ENCODE results near the gene SETX. TPM values are rescaled to one million over a fixed set of nuclear protein-coding genes. Genes with fewer than 3 reads are reported as not detected.

Gene SETX
- total RNA-seq, 2 donors from 2014 or later, result 51.8 to 69.0 TPM

DNA sequence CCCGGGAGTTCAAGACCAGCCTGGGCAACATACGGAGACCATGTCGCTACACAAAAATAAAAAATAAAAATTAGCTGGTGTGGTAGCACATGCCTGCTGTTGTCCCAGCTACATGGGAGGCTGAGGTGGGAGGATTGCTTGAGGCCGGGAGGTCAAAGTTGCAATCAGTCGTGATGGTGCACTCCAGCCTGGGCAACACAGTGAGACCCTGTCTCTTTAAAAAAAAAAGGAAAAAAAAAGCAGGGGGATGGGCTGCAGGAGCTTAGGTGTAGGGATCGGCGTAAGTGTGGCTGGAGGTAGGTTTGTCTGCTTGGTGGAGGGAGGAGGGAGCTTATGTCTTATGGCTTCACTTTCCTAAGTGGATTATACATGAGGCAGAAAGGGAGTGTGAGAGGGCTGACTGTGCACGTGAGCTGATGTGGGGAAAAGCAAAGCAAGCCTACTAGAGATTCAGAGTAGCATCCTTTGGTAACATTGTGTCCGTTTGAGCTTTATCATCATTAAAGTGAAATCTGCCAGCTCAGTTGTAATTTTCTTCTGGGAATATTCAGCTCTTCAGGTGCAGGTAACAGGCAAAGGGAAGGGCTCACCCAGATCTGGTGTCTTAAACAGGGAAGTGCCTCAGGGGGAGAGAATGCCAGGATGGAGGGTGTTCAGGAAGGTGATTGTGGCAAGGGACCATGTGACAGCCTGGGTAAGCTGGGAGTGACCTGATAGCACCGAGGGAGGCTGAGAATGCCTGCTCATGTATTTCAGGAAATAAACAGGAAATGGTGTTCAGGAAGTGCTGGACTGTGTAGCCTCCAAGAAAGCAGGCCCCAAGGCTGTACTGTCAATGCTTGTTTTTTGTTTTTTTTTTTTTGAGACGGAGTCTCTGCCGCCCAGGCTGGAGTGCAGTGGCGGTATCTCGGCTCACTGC lies 17.6 kb upstream of the SETX start:
- intact Hi-C loops (cut with DNase I), result no loop called here
- Histone ChIP-seq H3K27ac (peak overlapping the region in 1 of 2 donors; percentile 46), H3K27me3 (replicated peaks; ENCODE audit: insufficient read depth) (no peaks in the 10 kb centered on the region), H3K4me1 (replicated peaks) (peaks cover 7% of the 10 kb centered on the region), H3K9me3 (no peaks in the 10 kb centered on the region), H3K4me3 (no peak overlapping the region), H3K36me3 (no peaks in the 10 kb centered on the region)
- no peak for DNase-seq (ENCODE audit: low spot score)
- TF ChIP-seq POLR2AphosphoS5 (IDR thresholded peaks at IDR 0.05), result peak; percentile 41
- no peak for TF ChIP-seq POLR2A (IDR thresholded peaks at IDR 0.05)
- TF ChIP-seq, protein P1, sequence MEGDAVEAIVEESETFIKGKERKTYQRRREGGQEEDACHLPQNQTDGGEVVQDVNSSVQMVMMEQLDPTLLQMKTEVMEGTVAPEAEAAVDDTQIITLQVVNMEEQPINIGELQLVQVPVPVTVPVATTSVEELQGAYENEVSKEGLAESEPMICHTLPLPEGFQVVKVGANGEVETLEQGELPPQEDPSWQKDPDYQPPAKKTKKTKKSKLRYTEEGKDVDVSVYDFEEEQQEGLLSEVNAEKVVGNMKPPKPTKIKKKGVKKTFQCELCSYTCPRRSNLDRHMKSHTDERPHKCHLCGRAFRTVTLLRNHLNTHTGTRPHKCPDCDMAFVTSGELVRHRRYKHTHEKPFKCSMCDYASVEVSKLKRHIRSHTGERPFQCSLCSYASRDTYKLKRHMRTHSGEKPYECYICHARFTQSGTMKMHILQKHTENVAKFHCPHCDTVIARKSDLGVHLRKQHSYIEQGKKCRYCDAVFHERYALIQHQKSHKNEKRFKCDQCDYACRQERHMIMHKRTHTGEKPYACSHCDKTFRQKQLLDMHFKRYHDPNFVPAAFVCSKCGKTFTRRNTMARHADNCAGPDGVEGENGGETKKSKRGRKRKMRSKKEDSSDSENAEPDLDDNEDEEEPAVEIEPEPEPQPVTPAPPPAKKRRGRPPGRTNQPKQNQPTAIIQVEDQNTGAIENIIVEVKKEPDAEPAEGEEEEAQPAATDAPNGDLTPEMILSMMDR (IDR thresholded peaks at IDR 0.05), result no peak
- 70% methylated on average over 14 of the region's 14 CpGs for WGBS

DNA sequence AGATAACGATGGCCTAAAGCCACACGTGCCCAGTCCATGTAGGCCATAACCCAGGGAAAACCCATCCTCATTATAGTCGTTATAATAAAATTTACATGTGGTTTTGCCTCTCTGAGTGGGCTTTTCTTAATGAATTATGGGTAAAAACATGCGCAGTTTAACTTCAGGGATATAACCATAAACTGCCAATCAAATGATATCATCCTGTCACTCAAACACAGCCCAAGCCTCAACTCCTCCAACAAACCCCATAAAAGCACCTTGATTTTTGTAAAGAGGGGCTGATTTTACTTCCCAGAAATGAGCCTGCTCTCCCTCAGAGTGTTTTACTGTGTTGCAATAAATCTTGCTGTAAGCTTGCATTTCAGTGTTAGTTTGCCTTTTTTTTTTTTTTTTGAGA lies 15.8 kb upstream of the SETX start:
- intact Hi-C loops (cut with DNase I), result no loop called here
- Histone ChIP-seq H3K27ac (no peak overlapping the region), H3K36me3 (no peaks in the 10 kb centered on the region), H3K27me3 (replicated peaks; ENCODE audit: insufficient read depth) (no peaks in the 10 kb centered on the region), H3K4me3 (no peak overlapping the region), H3K9me3 (no peaks in the 10 kb centered on the region), H3K4me1 (replicated peaks) (peaks cover 8% of the 10 kb centered on the region)
- no peak for TF ChIP-seq POLR2A (IDR thresholded peaks at IDR 0.05)
- no peak for TF ChIP-seq POLR2AphosphoS5 (IDR thresholded peaks at IDR 0.05)
- TF ChIP-seq, protein P1 (IDR thresholded peaks at IDR 0.05), result no peak
- DNase-seq (ENCODE audit: low spot score), result no peak
- WGBS, result 88% methylated on average over 4 of the region's 4 CpGs

DNA sequence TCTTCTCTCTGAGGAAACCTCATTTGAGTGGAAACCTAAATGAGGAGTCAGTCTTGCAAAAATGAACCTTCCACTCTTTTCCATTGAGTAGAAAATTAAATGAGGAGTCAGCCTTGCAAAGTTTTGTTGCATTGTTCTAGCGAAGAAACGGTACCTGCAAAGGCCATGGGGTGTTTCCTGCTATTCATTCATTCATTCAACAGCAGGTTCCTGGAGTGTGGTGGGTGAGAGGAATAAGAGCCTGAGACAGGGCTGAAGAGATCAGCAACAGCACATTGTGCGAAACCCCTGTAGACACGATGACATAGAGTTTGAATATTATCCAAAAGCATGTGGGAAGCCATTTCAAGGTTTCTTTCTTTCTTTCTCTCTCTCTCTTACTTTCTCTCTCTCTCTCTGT lies 14.6 kb upstream of the SETX start:
- intact Hi-C loops (cut with DNase I), result no loop called here
- Histone ChIP-seq H3K36me3 (no peaks in the 10 kb centered on the region), H3K27me3 (replicated peaks; ENCODE audit: insufficient read depth) (no peaks in the 10 kb centered on the region), H3K27ac (no peak overlapping the region), H3K4me1 (replicated peaks) (peaks cover 8% of the 10 kb centered on the region), H3K4me3 (no peak overlapping the region), H3K9me3 (no peaks in the 10 kb centered on the region)
- WGBS, result 94% methylated on average over 4 of the region's 4 CpGs
- no peak for DNase-seq (ENCODE audit: low spot score)
- no peak for TF ChIP-seq POLR2AphosphoS5 (IDR thresholded peaks at IDR 0.05)
- TF ChIP-seq POLR2A (IDR thresholded peaks at IDR 0.05), result no peak
- TF ChIP-seq, protein P1 (IDR thresholded peaks at IDR 0.05), result no peak

DNA sequence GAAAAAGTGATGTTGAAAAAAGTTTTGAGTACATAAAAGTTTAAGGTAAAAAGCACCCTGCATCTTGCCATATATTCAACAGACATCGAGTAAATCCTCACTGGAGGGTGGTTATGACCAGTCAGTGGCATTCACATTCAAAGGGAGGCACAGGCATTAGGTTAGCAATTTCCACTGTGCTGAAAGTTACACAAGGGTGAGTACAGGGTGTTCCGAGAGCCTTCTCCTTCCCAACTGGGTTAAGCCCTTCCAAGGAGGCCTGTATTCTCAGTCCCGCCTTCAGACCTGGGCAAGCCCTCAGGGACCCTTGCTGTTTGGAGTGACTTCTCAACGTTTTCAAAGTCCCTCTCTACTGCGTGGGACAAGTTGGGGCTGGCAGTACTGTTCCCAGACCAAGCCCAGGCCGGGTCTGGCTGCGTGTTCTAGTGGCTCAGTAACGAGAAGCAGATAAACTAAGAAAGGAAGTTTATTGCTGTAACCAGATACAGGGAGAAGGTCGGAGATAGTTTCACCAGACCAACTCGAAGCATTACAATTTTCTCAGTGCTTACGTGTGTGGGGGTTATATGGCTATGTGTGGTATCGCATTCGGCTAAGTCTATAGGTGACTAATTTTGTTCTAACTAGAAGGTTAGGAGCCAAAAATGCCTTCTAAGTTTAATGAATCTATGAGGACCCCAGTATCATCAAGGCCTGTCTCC lies 13.0 kb upstream of the SETX start:
- intact Hi-C loops (cut with DNase I), result no loop called here
- peak; percentile 35 for DNase-seq (ENCODE audit: low spot score)
- TF ChIP-seq POLR2AphosphoS5 (IDR thresholded peaks at IDR 0.05), result peak; percentile 59
- TF ChIP-seq POLR2A (IDR thresholded peaks at IDR 0.05), result no peak
- no peak overlapping the region for H3K4me3 ChIP-seq
- 24% methylated on average over 13 of the region's 13 CpGs for WGBS
- peaks cover 8% of the 10 kb centered on the region for H3K4me1 ChIP-seq (replicated peaks)
- no peaks in the 10 kb centered on the region for H3K27me3 ChIP-seq (replicated peaks; ENCODE audit: insufficient read depth)
- H3K27ac ChIP-seq, result peak overlapping the region; percentile 61 to 70
- H3K36me3 ChIP-seq, result no peaks in the 10 kb centered on the region
- H3K9me3 ChIP-seq, result no peaks in the 10 kb centered on the region

DNA sequence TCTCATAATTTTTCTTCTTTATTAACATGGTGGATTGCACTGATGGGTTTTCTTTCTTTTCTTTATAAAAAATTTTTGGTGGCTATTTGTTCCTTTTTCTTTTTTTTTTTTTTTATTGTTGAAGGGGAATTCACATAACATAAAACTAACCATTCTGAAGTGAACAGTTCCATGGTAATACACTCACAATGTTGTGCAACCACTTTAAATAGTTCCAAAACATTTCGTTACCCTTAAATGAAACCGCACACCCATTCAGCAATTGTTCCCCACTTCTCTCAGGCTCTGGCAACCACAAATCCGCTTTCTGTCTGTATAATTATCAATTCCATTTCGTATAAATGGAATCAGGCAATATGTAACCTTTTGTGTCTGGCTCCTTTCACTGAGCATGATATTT lies 11.7 kb upstream of the SETX start:
- Histone ChIP-seq H3K4me1 (replicated peaks) (peaks cover 8% of the 10 kb centered on the region), H3K27ac (peak overlapping the region in 1 of 2 donors; percentile 70), H3K4me3 (no peak overlapping the region), H3K9me3 (no peaks in the 10 kb centered on the region), H3K27me3 (replicated peaks; ENCODE audit: insufficient read depth) (no peaks in the 10 kb centered on the region), H3K36me3 (no peaks in the 10 kb centered on the region)
- no peak for DNase-seq (ENCODE audit: low spot score)
- 85% methylated on average over 4 of the region's 4 CpGs for WGBS
- no peak for TF ChIP-seq POLR2A (IDR thresholded peaks at IDR 0.05)
- TF ChIP-seq, protein P1 (IDR thresholded peaks at IDR 0.05), result no peak
- no peak for TF ChIP-seq POLR2AphosphoS5 (IDR thresholded peaks at IDR 0.05)
- intact Hi-C loops (cut with DNase I), result no loop called here

All from prostate gland (tissue), 2 donors.